LNCAP (cell line): ENCODE results near the gene FAP.

Source experiments
- CTCF ChIP-seq: fragments of 450-650 bp; IDR thresholded peaks from 2 replicates; pipeline ENCODE4 v1.5.1; 2017; ENCODE audit warnings: mild to moderate bottlenecking

FAP gene

GRCh38 chr2:162152147-162152546 is 91.1 kb downstream of the FAP start, which contains the start of gene GCG:
GCG (minus strand) TSS chr2:162152247; CDS start chr2:162149178, 3,069 bp downstream.
- TF ChIP-seq CTCF: no peak

- no peak for TF ChIP-seq CTCF
These were observed 93.3 kb downstream of the FAP start for GRCh38 chr2:162149940-162150339.

- no peak for TF ChIP-seq CTCF
These were observed 93.8 kb downstream of the FAP start for GRCh38 chr2:162149466-162149865.

GRCh38 chr2:162148956-162149355 is 94.3 kb downstream of the FAP start:
- TF ChIP-seq CTCF: no peak

GRCh38 chr2:162143969-162144368 is 99.3 kb downstream of the FAP start:
- no peak for TF ChIP-seq CTCF

GRCh38 chr2:162138310-162138709 is 104.9 kb downstream of the FAP start:
- no peak for TF ChIP-seq CTCF

GRCh38 chr2:162127422-162127821 is 115.8 kb downstream of the FAP start:
- no peak for TF ChIP-seq CTCF

GRCh38 chr2:162126527-162126926 is 116.7 kb downstream of the FAP start:
- TF ChIP-seq CTCF: no peak
